GM19452 (cell line): ENCODE results near the gene SLC7A6.
A peak's percentile ranks its signal among the peaks of the same experiment; 100 is the strongest.

ENCODE experiments used
- ATAC-seq: cut with Tn5 transposase; IDR thresholded peaks from one replicate; pipeline ENCODE4 v1.9.1; 2021; ENCODE audit not compliant: unreplicated experiment

The SLC7A6 gene

DNA sequence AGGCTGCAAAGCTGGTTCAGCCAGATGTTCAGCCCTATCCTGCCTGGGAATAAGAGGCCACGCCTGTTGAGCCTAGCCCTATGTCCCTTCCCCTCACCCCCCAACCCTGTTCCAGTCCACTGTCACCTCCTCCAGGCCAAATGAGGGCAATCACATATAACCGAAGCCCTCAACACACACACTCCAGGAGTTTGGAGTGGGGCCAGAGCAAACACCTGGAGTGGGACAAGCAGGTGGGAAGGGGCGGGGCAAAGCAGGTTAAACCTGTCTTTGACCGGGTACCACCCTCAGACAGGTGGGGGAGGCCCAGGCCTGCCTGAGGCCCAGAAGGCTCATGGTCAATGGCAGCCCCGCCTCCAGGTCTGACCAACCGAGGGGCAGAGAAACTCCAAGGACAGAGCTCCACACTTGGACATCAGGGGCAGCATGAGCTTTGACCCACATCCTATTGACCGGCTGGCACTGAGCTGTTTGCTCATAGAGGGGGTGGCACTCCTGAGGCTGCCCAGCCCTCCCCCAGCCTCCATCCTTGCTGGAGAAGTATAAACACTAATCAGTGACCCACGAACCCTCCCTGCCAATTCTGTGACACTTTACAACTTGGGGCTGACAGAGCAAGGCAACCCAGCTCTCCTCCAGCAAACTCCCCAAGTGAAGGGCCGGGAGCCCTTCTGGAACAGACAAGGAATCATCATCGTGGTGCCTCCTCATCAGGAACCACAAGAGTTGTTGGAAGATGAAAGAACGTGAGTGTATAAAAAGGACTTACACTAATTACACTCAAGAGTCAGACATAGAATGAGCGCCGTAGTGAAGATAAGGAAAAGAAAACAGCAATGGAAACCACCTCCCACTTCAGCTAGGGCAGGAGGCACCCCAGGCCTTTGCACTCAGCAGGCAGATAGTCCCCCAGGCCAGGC is 29.9 kb upstream of the SLC7A6 start:
- no peak for ATAC-seq

DNA sequence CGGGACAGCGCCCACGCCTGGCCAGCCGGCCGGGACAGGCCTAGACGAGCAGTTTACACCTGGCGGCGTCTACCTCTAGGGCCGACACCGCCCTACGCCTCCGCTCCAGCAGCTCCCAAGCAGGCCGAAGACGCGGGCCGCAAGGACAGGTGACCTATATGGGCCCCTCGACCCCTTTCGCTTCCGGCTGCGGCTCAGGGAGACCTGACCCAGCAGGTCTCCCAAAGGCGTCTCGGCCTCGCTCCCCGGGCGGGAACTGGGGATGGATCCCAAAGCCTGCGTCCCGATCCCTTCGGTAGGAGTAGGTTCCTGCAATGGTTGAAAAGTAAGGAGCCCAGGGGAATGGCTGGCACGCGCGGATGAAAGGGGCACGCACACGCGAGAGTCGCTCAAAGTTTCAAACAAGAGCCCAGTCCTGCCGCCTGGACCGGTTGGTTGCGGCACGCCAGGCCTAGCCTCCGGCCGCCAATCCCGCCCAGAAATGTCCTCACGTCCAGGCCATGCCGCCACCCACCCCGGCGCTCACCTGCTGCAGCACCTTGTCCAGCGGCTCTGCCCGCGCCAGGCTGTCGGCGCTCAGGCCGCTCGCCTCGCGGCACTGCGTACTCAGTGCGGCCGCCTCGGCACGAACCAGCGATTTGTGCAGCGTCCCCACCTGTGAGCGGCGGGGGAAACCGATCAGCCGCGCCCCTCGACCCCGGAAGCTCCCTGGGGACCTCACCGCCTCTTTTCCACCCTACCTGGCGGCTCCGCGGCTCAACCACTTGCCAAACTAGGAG is 29.0 kb upstream of the SLC7A6 start:
- ATAC-seq: no peak

DNA sequence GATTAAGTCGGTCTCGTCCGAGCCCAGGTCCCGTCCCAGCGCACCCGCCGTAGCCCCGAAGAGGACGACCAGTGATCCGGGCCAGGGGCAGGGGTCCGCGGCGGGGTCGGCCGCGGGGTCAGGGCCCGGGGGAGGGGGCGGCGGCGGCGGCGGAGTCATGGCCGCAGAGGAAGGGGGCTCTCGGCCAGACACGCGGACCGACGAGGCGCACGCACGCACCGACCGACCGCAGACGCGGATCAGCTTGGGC is 28.5 kb upstream of the SLC7A6 start, which contains the start of gene ESRP2:
ESRP2 (minus strand) TSS at position 241 of the 250 bp plus-strand sequence; CDS start at position 159, 82 bp downstream.
- ATAC-seq: no peak

DNA sequence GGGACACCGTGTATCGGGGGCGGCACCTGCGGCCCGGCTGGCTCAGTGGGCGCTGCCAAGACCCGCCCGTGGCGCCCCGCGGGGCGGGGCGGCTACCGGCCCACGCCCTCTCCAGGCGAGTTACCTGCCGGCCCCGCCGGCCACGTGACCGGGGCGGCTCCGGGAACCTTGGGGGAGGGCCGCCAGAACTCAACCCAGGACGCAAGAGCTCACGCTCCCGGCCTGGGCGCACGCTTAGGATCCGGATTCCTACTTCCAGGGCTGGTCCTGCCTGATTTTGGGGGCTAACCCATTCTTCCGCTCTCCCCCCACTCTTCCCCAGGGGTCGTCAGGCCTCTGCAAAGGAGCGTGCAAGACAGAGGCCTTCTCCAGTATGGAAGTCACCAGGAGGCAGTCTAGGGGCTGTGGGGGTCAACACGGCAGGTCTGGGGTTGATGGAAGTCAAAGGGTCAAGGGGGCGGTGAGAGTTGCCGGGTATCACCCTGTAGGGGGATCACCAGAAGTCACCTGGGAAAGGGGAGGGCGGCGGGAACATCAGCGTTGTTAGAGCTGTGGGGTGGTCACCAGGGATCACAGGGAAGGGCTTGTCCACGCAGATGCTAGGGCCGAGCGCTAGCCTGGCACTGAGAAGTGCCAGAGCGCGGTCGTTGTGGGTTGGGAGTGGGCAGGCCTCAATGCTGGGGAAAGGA is 28.0 kb upstream of the SLC7A6 start:
- ATAC-seq: no peak

DNA sequence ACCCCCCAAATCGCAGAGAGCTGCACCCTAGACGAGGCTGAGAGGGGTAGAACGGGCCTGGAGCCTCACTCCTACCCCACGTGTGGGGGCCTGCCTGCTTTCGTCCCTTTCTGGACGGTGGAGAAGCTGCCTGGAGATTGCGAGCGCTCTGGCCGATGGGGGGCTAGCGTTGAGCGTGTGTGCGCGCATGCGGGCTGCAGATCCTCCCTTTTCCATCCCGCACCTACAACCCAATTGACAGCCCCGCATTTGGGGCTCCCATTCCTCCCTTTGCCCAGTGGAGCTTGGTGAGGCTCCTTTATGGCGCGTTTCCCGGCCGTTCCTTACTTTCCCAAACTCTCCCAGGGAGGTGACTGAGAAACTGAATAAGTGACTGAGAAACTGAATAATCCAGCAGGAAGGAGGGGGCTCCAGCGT is 27.5 kb upstream of the SLC7A6 start:
- ATAC-seq: no peak

DNA sequence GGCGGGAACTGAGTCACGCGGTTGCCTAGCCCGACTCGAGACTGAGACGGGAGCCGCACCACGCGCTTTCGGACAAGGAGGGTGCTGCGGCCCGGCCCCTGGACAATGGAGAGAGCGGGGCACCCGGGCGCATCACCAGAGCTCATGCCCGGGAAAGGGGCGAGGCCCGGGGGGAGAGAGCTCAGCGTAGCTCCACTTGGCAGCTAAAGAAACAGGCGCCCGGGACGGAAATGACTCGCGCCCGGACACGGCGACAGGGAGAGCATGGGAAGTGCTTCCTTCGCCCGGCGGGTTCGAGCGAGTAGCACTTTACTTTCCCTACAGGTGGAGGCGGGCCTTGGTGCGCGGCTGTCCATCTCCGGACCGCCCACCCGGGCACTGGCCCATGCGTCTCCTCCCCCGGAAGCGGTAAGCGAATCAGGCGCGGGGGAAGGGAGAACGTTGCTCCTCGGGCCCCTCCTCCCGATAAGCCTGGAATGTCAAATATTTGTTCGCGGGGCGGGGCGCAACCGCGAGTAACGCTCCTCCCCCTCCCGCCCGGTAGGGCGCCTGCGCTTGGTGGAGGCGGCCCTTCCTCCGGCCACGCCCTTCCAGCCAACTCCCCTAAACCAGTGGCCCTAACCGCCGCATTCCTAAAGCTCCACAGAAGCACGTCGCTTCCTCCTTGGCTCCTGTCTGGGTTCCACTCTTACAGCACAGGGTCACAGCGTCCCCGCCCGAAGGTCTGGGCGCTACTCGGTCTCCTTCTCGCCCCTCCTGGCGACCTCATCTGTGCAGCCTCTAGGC is 26.9 kb upstream of the SLC7A6 start:
- peak; percentile 74 for ATAC-seq

DNA sequence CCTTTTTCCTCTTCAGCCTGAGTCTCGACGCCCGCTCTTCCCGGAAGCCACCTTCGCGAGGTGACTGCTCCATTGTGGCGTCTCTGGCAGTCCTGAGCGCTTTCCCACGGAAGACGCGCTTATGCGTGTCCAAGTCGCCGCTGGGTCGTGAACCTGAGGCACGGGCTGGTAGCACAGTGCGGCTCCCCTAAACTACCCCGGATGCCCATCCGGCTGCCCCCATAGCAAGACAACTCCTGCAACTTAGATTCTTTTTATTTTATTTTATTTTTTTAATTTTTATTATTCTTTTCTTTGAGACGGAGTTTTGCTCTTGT is 26.3 kb upstream of the SLC7A6 start:
- peak; percentile 23 for ATAC-seq

DNA sequence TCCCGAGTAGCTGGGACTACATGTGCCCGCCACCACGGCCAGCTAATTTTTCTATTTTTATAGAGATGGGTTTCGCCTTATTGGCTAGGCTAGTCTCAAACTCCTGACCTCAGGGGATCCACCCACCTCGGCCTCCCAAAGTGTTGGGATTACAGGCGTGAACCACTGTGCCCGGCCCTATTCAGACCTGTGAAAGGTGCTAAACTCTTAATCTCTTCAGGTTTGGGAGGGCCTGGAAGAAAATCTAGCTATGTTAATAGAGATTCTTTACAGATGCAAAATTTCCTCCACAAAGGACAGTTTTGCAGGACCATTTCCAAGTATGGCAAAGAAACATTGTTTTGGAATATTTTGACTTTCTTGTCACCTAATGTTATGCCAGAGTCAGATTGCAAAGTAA is 22.2 kb upstream of the SLC7A6 start:
- ATAC-seq: no peak

DNA sequence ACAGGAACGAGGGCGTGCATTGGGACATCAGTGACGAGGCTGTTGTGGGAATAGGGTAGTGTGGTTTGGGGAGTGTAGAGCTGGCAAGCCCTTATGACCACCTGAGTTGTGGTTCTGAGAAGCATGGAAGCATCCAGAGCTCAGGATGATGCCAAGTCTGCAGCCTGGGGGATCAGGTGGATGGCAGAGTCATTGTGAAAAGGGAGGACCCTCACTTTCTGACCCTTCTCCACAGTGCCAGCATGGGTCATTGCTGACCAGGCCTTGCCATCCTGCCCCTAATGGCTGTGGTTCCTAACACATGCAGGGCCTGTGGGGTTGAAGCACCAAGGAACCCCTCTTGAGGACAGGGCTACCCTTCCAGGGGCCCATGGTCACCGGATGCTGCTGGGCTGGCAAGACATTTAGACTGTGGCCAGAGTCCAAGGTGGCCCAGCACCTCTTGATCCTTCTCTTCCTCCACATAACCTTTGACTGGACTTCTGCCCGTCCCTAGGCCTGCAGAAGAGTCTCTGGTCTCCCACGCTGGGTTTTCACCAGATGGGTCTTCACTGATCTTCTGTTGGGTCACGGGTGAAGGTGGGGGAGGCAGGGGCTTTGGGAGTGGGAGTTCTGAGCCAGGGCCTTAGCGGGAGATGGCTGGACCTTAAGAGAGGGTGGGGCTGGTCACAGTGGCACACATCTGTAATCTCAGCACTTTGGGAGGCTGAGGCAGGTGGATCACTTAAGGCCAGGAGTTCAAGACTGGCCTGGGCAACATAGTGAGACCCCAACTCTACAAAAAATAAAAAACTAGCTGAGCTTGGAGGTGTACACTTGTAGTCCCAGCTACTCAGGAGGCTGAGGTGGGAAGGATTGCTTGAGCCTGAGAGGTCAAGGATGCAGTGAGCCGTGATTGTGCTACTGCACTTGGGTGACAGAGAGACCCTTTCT is 21.1 kb upstream of the SLC7A6 start:
- no peak for ATAC-seq

DNA sequence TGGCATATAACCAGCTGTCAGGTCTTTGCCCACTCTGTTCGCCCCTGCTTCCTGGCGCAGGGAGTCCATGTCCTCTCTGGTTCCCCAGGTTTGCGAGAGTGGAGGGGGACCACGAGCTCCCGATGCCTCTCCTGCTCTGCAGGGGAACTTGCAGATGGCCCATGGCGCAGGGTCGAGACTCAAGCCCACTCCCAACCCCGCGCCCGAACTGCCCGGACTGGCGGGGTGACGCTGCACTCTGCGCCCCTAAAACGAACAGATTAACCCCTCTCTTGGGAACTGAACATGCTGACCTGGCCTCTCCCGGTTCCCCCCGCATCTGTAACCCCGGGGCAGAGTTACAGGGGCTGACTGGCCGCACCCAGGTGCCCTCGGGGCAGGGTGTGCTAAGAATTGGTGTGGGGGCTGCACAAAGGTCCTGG is 19.8 kb upstream of the SLC7A6 start:
- ATAC-seq: no peak

DNA sequence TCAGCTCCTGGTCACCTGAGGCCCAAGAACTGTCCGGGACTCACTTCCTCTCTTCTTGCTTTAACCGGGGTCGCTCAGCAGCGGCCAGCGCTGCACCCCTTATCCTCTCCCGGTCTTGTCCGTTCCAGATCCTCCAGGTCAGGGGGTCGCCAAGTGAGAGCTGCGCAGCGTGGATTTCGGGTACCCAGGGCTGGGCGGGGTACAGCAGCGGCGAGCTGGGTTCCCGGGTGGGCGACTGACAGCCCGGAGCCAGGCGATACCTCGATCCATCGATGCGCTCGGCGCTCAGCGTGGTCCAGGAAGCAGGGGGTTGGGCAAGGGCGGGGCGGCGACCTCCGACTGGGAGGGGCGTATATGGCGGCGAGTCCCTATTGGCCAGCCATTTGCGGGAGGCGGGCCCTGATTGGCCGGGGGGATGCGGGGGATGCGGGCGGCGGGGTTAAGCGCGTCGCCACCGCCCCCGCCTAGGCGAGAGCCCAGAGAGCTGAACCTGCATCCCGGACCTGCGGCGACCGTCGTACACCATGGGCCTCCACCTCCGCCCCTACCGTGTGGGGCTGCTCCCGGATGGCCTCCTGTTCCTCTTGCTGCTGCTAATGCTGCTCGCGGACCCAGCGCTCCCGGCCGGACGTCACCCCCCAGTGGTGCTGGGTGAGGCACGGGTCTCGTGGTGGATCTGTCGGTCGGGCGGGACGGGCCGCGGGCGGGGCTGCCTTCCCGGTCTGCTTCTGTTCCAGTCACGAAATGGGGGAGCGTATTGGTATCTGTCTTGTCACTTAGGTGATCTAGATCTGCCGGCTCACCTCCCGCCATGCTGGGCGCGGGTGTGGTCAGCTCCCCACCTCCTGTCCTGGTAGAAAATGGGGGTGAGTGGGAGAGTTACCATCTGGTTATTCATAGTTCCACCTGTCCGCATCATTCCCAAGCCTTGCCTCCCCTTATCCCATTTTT is 19.1 kb upstream of the SLC7A6 start, which contains the start of gene PLA2G15:
PLA2G15 (plus strand) TSS at position 471 of the 951 bp plus-strand sequence; CDS start at position 525, 54 bp downstream.
- ATAC-seq: peak; percentile 80

DNA sequence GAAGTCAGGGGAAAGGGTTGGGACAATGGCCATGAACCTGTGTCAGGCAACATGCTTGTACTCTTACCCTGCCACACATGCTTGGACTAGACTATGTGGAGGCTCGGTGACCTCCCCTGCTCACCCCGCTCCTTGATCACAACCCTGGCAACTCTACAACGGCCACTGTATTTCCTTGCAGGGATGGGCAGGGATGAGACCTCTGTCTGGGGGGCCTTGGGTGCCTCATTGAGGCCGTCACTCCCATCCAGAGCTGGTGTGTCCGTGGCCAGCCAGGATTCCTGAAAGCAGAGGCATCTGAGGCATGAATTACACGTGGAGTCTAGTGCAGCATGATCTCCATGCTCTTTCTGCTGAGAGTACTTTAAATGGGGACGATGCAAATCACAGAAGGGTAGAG is 18.2 kb upstream of the SLC7A6 start:
- no peak for ATAC-seq

DNA sequence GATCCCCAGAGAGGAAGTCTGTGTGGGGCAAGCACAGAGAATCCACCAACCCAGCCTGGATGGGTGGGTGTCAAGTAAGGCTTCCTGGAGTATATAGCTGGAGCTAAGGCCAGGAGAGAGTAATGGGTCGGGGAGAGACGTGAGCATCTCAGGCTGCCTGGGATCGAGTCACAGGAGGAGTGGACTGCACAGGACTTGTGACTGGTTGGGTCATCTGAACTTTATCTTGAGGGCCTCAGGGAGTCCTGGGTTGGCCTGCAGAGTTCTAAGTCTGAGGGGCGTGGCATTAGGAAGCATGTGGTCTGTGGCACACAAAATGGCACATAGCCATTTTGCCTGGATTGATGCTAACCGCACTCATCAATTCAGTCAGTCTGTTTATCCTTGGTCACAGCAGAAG is 17.7 kb upstream of the SLC7A6 start:
- ATAC-seq: no peak

DNA sequence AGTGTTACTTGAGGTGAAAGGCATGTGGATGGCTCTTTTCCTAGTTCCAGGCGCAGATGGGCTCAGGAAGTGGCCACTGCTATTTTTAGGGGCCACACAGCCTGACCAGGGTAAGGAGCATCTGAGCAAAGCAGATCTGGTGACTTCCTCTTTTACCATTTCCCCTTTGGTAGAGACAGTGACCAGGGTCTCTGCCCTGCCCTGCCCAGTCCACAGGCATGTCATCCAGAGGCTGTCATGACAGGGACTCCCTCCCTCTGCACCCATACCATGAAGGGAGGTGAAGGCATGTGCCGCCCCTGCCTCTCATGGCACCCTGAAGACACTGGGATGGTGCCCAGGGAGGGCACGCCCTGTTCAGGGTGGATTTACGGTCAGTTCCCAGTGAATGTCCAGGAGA is 16.9 kb upstream of the SLC7A6 start:
- ATAC-seq: no peak

DNA sequence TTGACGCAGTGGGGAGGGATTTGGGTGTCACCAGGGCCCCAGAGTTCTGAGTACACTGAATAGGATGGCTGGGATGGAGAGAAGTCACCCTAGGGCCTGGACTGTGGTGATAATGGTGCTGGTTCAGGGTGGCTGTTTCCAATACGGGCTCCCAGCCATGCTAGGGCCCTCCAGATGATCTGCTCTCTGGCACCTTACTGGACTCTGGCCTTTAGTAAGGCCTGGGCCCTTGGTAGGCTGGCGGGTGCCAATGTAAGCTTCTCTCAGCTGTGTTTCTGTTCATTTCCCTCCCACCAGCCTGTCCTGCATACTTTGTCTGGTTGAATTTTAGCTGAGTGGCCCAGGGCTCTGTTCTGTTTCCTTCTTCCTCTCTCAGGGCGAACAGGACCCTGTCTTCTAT is 16.4 kb upstream of the SLC7A6 start:
- ATAC-seq: no peak

DNA sequence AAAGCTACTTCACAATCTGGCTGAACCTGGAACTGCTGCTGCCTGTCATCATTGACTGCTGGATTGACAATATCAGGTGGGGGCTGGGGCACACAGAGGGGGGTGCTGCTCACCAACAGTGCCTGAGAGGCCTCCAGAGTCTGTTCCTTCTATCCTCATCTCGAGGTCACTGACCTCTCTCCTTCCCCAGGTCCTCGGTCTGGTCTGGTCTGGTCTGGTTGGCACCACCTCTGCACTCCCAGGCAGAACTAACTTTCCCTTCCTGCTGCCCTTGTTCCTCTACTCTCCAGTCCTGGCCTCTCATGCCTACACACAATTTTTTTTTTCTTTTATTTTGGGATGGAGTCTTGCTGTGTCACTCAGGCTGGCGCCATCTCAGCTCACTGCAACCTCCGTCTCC is 15.0 kb upstream of the SLC7A6 start:
- ATAC-seq: no peak

DNA sequence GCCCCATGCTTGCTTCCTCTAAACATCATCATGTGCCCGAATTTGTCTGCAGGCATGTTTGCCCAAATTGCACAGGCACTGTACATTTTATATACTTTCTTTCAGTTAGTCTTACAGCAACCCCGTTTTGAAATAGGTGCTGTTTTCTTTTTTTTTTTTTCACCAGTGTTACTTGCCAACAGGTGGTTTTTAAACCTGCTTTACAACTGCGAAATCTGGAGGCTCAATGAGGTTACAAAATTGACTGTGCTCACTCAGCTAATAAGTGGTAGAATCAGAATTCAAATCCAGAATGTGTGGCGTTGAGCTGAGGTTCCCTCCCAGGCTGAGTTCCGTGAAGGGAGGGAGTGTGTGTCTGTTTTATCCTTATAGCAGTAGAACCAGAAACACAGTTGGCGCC is 13.4 kb upstream of the SLC7A6 start:
- no peak for ATAC-seq

DNA sequence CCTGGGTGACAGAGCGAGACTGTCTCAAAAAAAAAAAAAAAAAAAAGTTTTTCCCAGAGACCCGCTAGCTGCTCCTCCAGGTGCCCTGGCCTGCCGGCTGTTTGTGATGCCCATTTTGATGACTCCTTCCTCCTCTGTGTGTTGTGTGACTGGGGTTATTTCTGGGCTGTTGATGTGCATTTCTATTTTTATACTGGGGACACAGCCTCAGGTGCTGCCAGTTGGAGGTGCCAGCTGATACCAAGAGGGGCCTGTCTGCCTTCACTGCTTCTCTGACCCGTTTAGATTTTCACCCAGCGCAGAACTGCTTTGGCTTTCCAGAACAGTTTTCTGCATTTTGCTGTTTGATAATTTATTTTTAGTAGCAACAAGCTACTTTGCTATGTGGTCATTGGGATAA is 12.5 kb upstream of the SLC7A6 start:
- ATAC-seq: no peak

DNA sequence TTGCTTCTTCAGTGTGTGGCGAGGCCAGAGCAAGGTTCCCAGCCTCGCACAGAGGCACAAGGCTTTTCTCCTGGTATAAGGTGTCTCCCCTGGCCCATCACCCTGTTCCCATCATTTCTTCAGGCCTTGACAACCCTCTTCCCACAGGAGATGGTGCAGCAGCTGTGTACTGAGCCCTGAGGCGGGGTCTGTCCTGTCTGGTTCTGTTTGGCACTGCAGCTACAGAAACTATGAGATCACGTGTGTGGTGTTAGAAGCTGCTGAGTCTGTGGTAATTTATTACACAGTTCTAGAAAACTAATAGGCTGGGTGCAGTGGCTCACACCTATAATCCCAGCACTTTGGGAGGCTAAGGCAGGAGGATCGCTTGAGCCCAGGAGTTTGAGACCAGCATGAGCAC is 11.9 kb upstream of the SLC7A6 start:
- ATAC-seq: no peak
